ENCODE data around the gene PPP6R1. TPM values are rescaled to one million over a fixed set of nuclear protein-coding genes. Genes with fewer than 3 reads are reported as not detected.

The PPP6R1 gene
- total and polyA plus RNA-seq, 2 of the 13 experiments (the other 11 are each of a cell fraction or from before 2014, with no cell fraction given): 25.8 to 54.0 TPM

- no peak for TF ChIP-seq ZNF646 (CRISPR knock-in tag; IDR thresholded peaks at IDR 0.05)
- no peak; a peak in 2 of 4 replicates for TF ChIP-seq HMGXB4 (CRISPR knock-in tag; IDR thresholded peaks at IDR 0.05; ENCODE audit: borderline replicate concordance in 1 of 2, low read depth in 1 of 2)
- TF ChIP-seq E2F5 (CRISPR knock-in tag; conservative IDR thresholded peaks at IDR 0.05): no peak
- no peak for TF ChIP-seq U2AF2 (IDR thresholded peaks at IDR 0.05; ENCODE audit: low read depth, low read length)
- no peak for TF ChIP-seq ZFP90 (CRISPR knock-in tag; IDR thresholded peaks at IDR 0.05; ENCODE audit: borderline replicate concordance)
- no peak for TF ChIP-seq NFAT5 (CRISPR knock-in tag; IDR thresholded peaks at IDR 0.05)
- peak in 1 of 2 experiments; percentile 35; a peak in 1 of 4 replicates for TF ChIP-seq KLF16 (CRISPR knock-in tag; IDR thresholded peaks at IDR 0.05)
- no peak for TF ChIP-seq CENPBD1 (CRISPR knock-in tag; IDR thresholded peaks at IDR 0.05; ENCODE audit: borderline replicate concordance, low read depth)
- TF ChIP-seq FOXO4 (CRISPR knock-in tag; conservative IDR thresholded peaks at IDR 0.05): no peak
- TF ChIP-seq U2AF1 (optimal IDR thresholded peaks at IDR 0.05; ENCODE audit: low read depth, low read length): no peak
Observed at GRCh38 chr19:55228403-55229031, 30.3 kb downstream of the PPP6R1 start, which contains the start of gene TMEM86B (continued).
